Muscle of leg (tissue), 16 donors: Measurements from ENCODE around the gene PROS1. TPM values are rescaled to one million over a fixed set of nuclear protein-coding genes. Genes with fewer than 3 reads are reported as not detected.
A peak's percentile ranks its signal among the peaks of the same experiment; 100 is the strongest.

Experiments
- DNase-seq: peaks from one replicate; pipeline ENCODE4 v3.0.0; 2013
- H3K27ac ChIP-seq: one replicate; pipeline ENCODE4 v1.5.1; 2013; ENCODE audit warnings: mild to moderate bottlenecking, low read length, control low read depth
- H3K27me3 ChIP-seq: one replicate; pipeline ENCODE4 v1.6.1; 2013; ENCODE audit warnings: low read length; ENCODE audit not compliant: control insufficient read depth, insufficient read depth
- H3K36me3 ChIP-seq: one replicate; pipeline ENCODE4 v1.6.1; 2013; ENCODE audit warnings: low read length; ENCODE audit not compliant: control insufficient read depth, insufficient read depth
- H3K4me1 ChIP-seq: one replicate; pipeline ENCODE4 v1.6.1; 2013; ENCODE audit warnings: low read length; ENCODE audit not compliant: control insufficient read depth, insufficient read depth
- H3K4me3 ChIP-seq: one replicate; pipeline ENCODE4 v1.5.1; 2013; ENCODE audit warnings: low read length, control low read depth
- H3K9me3 ChIP-seq: replicated peaks from 2 replicates; pipeline ENCODE4 v1.6.1; 2013; ENCODE audit warnings: low read depth, low read length; ENCODE audit not compliant: control insufficient read depth
- WGBS: methylation state at CpG from one replicate; pipeline ENCODE4 v1.1.5; 2013; ENCODE audit warnings: missing lambda C conversion rate; ENCODE audit not compliant: insufficient coverage; 5-methylcytosine and 5-hydroxymethylcytosine counted together
- long read RNA-seq, 11 donors: transcript quantifications; one replicate each; lab custom pipeline, GENCODE V29; 2026
- polyA plus RNA-seq, 8 donors: library from polyadenylated mRNA; unstranded; fragments of 120-200 nt; gene quantifications; one replicate each; pipeline versions ENCODE4 v1.2.1 to v1.2.3, GENCODE V29; 2013; ENCODE audit warnings: inconsistent platforms in 1 of 8, low replicate concordance in 1 of 8; ENCODE audit not compliant: insufficient read length in 8 of 8, insufficient read depth in 1 of 8
- total RNA-seq: library from RNA; stranded (reverse); fragments of 120-200 nt; gene quantifications from one replicate; pipeline ENCODE4 v1.2.4, GENCODE V29; 2013

Gene PROS1
- total RNA-seq (22.5 TPM), polyA plus RNA-seq (10 to 100 TPM; 21.0 to 33.8 (median 23.9) TPM)
- long read RNA-seq, donor 1, partial matches to known transcripts = 0 of 2 reads
- long read RNA-seq, donor 1, other reads (novel, unspliced or antisense) = 0 of 2 reads
- long read RNA-seq, donor 2, partial matches to known transcripts = 0 of 1 reads
- long read RNA-seq, donor 2, other reads (novel, unspliced or antisense) = 0 of 1 reads
- long read RNA-seq, donor 3, transcript PROS1-202 (15 exons, 3,583 nt) = major isoform, 7 of 7 reads
- long read RNA-seq, donor 3, partial matches to known transcripts = 0 of 7 reads
- long read RNA-seq, donor 3, other reads (novel, unspliced or antisense) = 0 of 7 reads
- long read RNA-seq, donor 4, transcript PROS1-202 (15 exons, 3,583 nt) = major isoform, 5 of 5 reads
- long read RNA-seq, donor 4, partial matches to known transcripts = 0 of 5 reads
- long read RNA-seq, donor 4, other reads (novel, unspliced or antisense) = 0 of 5 reads
- long read RNA-seq, donor 5, transcript PROS1-202 (15 exons, 3,583 nt) = major isoform, 9 of 9 reads
- long read RNA-seq, donor 5, partial matches to known transcripts = 0 of 9 reads
- long read RNA-seq, donor 5, other reads (novel, unspliced or antisense) = 0 of 9 reads
- long read RNA-seq, donor 6, transcript PROS1-202 (15 exons, 3,583 nt) = major isoform, 5 of 6 reads
- long read RNA-seq, donor 6, partial matches to known transcripts = 0 of 6 reads
- long read RNA-seq, donor 6, other reads (novel, unspliced or antisense) = 0 of 6 reads
- long read RNA-seq, donor 7, transcript PROS1-202 (15 exons, 3,583 nt) = major isoform, 7 of 7 reads
- long read RNA-seq, donor 7, partial matches to known transcripts = 0 of 7 reads
- long read RNA-seq, donor 7, other reads (novel, unspliced or antisense) = 0 of 7 reads
- long read RNA-seq, donor 8, partial matches to known transcripts = 0 of 4 reads
- long read RNA-seq, donor 8, other reads (novel, unspliced or antisense) = 0 of 4 reads
- long read RNA-seq, donor 9, partial matches to known transcripts = 0 of 3 reads
- long read RNA-seq, donor 9, other reads (novel, unspliced or antisense) = 0 of 3 reads
- long read RNA-seq, donor 10, transcript PROS1-202 (15 exons, 3,583 nt) = major isoform, 5 of 5 reads
- long read RNA-seq, donor 10, partial matches to known transcripts = 0 of 5 reads
- long read RNA-seq, donor 10, other reads (novel, unspliced or antisense) = 0 of 5 reads
- long read RNA-seq, donor 11, transcript PROS1-202 (15 exons, 3,583 nt) = major isoform, 5 of 6 reads
- long read RNA-seq, donor 11, partial matches to known transcripts = 0 of 6 reads
- long read RNA-seq, donor 11, other reads (novel, unspliced or antisense) = 0 of 6 reads

DNA sequence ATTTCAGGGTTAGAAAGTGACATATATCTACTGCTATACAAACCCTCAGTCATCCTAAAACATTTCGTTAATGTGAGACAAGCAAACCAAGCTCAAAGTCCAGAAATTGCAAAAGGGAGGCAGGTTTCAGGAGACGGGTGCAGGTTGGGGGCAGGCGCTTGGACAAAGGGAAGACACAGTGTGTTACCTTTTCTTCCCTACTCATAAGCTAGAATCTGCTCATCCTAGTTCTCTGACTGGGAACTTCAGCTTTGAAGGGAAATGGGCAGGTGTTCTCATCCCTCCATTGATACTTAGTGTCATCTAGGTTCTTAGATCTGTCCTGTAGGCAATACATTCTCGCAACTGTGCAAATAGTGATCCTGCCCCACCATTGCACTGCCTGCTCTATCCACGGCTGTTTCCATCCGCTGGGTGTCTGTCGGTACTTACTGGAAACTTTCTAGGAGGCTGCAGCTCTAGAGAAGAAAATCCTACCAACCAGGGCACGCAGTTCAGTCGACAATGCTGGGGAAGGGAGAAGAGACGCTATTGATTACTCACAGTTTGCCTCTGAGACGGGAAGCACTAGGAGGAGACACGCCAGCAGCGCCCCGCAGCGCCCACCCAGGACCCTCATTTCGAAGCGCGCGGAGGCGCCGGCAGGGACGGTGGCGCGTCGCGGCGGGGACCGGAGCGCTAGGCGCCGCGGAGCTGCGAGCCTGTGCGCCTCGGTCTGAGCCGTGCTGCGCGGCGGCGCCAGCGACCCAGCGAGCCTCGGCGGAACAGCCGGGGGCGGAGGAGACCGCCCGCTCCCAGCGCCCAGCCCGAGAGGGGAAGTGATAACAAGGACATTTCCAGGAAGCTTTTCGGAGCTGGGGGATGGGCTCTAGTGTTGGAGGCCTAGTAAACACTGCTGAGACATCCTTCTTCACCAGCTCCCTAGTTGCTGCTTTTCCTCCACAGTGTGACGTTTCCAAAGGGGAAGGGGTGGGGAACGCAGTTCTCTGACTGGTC, at the start of gene PROS1:
PROS1 (minus strand) TSS at position 766 of the 996 bp plus-strand sequence; CDS start at position 619, 147 bp downstream.
- DNase-seq = peak; percentile 96
- Histone ChIP-seq H3K36me3 (no peaks in the 10 kb centered on the region), H3K27ac (peak within 1 kb of the TSS; percentile 96), H3K9me3 (no peaks in the 10 kb centered on the region), H3K4me1 (peaks cover 3% of the 10 kb centered on the region), H3K27me3 (no peaks in the 10 kb centered on the region), H3K4me3 (peak within 1 kb of the TSS; percentile 61)
- under 1% methylated on average over 38 of the region's 53 CpGs for WGBS

DNA sequence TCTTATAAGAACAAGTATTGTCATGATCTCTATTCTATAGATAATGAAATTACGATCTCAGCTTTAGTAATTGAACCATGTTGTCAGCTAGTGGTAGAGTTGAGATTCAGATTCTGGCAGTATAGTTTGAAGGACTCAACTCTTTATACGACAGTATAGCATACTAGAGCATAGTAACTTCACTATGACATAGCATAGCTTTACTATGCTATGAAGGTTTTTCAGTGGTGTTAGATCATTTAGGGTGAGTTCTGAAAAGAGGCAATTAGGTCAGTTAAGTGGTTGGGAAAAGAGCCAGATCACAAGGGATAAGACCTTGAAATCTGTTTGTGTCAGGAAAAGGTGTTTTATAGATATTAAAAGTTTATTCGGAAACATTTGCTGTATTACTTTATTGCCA, 46.6 kb upstream of the PROS1 start:
- DNase-seq = no peak
- no peaks in the 10 kb centered on the region for H3K9me3 ChIP-seq
- H3K4me3 ChIP-seq = no peak overlapping the region
- no peak overlapping the region for H3K27ac ChIP-seq
- H3K27me3 ChIP-seq = no peaks in the 10 kb centered on the region
- no peaks in the 10 kb centered on the region for H3K4me1 ChIP-seq
- no CpG with 5 or more reads among the region's 3 CpGs for WGBS
- H3K36me3 ChIP-seq = no peaks in the 10 kb centered on the region

DNA sequence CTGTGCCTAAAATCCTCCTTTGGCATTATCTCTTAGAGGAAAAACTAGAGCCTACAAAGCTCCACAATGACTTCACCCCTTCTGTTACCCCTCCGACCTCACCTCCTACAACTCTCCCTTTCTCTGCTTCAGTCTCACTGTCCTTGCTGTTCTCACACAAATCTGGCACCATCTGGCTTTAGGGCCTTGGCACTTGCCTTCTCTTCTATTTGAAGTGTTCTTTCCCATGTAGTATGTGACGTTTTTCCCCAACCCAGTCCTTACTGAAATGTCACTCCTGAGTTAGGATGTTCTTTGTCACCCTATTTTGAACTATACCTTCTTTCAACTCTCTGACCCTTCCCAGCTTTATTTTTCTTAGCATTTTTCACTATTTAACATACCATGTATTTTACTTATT, 46.0 kb upstream of the PROS1 start:
- no peaks in the 10 kb centered on the region for H3K9me3 ChIP-seq
- no peak for DNase-seq
- 80% methylated on average over 1 of the region's 2 CpGs for WGBS

DNA sequence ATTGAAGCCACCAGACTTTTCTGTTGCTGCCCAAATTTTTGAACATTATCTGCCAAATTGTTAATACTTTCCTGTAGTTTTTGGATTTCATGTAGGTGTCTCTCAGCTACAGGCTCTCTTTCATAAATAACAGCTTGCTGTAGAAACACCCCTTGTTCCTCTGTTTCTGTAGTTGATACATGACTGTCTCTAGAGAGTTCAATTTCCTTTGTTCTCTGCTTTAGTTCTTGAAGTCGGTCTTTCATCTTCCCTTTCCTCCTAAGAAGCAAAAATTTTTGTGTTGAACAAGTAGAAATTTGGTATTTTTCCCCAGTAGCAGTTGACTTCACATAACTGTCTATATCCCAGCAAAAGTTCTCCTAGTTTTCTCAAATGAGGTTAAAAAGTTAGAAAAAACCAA, 41.3 kb upstream of the PROS1 start:
- Histone ChIP-seq H3K9me3 (no peaks in the 10 kb centered on the region), H3K36me3 (no peaks in the 10 kb centered on the region), H3K27ac (no peak overlapping the region), H3K4me3 (no peak overlapping the region), H3K27me3 (no peaks in the 10 kb centered on the region), H3K4me1 (no peaks in the 10 kb centered on the region)
- WGBS = no CpG with 5 or more reads among the region's 1 CpG
- no peak for DNase-seq

More for the DNA sequence above, 46.0 kb upstream of the PROS1 start:
- no peaks in the 10 kb centered on the region for H3K4me1 ChIP-seq
- no peak overlapping the region for H3K4me3 ChIP-seq
- H3K27me3 ChIP-seq = no peaks in the 10 kb centered on the region
- no peaks in the 10 kb centered on the region for H3K36me3 ChIP-seq
- H3K27ac ChIP-seq = no peak overlapping the region

DNA sequence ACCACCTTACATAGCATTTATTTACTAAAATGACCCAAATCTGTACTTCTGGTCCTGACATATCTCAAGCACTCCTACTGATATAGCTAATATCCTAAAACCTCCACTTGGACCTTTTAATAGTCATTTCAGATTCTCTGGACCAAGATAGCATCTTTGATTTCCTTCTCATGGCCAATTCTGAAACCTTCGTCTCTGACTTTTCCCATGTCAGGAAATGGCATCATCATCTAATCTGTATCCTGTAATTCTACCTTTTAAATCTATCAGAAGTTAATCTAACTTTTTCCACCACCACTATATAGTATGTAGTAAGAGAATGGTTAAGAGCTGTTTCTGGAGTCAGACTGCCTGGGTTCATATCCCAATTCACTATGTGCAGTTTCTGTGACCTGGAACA, 38.5 kb upstream of the PROS1 start:
- H3K4me3 ChIP-seq = no peak overlapping the region
- no peaks in the 10 kb centered on the region for H3K27me3 ChIP-seq
- WGBS = no CpG with 5 or more reads among the region's 1 CpG
- H3K4me1 ChIP-seq = no peaks in the 10 kb centered on the region
- no peaks in the 10 kb centered on the region for H3K36me3 ChIP-seq
- DNase-seq = no peak
- no peaks in the 10 kb centered on the region for H3K9me3 ChIP-seq
- H3K27ac ChIP-seq = no peak overlapping the region

DNA sequence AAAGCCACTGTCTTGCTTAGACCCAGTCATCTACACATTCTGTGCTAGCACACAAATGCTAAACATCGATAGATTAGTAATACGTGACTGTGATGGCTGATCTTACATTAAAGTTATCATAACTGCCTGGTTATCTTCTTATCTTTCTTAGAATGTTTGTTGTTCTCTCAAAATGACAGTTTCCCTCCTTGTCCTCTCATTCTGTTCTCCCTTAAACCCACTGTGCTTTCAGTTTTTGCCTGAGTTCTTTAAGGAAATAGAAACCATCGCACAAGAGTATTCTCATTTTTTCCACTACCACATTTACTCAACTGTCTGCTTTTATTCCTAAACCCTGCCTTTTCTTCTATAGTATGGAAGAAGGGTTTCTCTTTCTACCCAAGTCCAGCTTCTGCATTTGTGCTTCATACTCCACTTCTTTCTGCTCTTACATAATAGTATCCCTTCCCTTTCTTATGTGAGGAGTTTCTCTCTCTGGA, 37.6 kb upstream of the PROS1 start:
- no peaks in the 10 kb centered on the region for H3K27me3 ChIP-seq
- no peaks in the 10 kb centered on the region for H3K36me3 ChIP-seq
- H3K9me3 ChIP-seq = no peaks in the 10 kb centered on the region
- no peak overlapping the region for H3K4me3 ChIP-seq
- peak; percentile 22 for DNase-seq
- no CpG with 5 or more reads among the region's 3 CpGs for WGBS
- no peak overlapping the region for H3K27ac ChIP-seq
- no peaks in the 10 kb centered on the region for H3K4me1 ChIP-seq

DNA sequence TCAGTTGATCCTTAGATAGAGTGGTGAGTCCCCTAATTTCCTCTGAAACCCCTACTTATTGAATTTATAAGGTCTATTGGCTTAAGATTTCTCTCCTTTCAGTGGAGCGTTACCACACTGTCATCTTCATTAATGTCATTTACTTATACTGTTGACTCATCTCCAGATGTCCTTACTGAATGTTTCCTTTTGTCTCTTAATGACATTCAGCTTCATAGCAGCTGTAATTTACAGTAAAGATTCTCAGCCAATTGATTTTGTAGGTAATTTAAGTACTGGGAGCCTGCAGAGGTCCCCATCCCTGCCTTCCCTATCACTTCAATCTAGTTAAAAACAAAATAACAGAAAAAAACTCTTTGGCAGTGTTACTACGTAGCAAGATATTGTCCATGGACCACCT, 35.9 kb upstream of the PROS1 start:
- no CpG with 5 or more reads among the region's 2 CpGs for WGBS
- Histone ChIP-seq H3K27ac (no peak overlapping the region), H3K9me3 (no peaks in the 10 kb centered on the region), H3K4me3 (no peak overlapping the region), H3K36me3 (no peaks in the 10 kb centered on the region), H3K4me1 (no peaks in the 10 kb centered on the region), H3K27me3 (no peaks in the 10 kb centered on the region)
- DNase-seq = no peak

DNA sequence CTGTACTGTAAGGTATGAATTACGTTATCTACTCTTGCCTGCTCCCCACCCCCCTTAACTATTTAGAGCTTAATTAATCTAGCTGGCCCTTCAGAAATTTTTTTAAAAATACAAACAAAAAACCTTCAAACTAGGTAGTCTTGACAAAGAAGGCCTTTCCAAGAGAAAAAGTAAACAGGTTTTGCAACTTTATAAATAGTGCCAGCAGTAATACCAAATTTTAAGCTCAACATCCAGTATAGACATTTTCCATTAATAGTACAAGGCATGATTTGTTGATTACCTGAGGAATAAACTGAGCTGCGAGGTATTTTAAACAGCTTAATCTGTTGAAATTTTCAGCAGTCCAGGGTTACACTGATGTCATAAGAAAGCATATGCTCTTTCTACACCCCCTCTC, 34.6 kb upstream of the PROS1 start:
- no peak overlapping the region for H3K4me3 ChIP-seq
- no peaks in the 10 kb centered on the region for H3K9me3 ChIP-seq
- DNase-seq = no peak
- H3K36me3 ChIP-seq = no peaks in the 10 kb centered on the region
- no CpG with 5 or more reads among the region's 2 CpGs for WGBS
- H3K4me1 ChIP-seq = no peaks in the 10 kb centered on the region
- no peak overlapping the region for H3K27ac ChIP-seq
- no peaks in the 10 kb centered on the region for H3K27me3 ChIP-seq
